Pancreas (tissue), 10 donors: ENCODE data around the gene SH2B2. TPM values are rescaled to one million over a fixed set of nuclear protein-coding genes. Genes with fewer than 3 reads are reported as not detected.

Experiments
- ATAC-seq, 4 donors: fragments of 200-7000 bp; cut with Tn5 transposase; one replicate each; pipeline versions ENCODE4 v1.8.0 to v1.9.1; 2020; ENCODE audit warnings: mild to moderate bottlenecking in 4 of 4, moderate library complexity in 4 of 4
- DNase-seq, 6 donors: peaks; one replicate each; pipeline ENCODE4 v3.0.0-alpha.2; 2020
- FAIRE-seq: peaks from 2 replicates; lab custom pipeline; 2012; peaks lifted over from hg19 to GRCh38; lab: Jason Lieb, UNC
- H3K27ac ChIP-seq, 4 donors: fragments of 200-600 bp; sonication (generic); 1 replicate in 3 of 4; 2 replicates in 1 of 4; pipeline versions ENCODE4 v1.5.0 to v1.8.0; 2020
- H3K27me3 ChIP-seq, 4 donors: fragments of 200-600 bp; one replicate each; pipeline ENCODE4 v1.8.0; 2021
- H3K36me3 ChIP-seq, 3 donors: fragments of 200-600 bp; sonication (generic) in 1 of 3; one replicate each; pipeline versions ENCODE4 v1.5.0 to v1.8.0; 2020 to 2021
- H3K4me1 ChIP-seq, 3 donors: fragments of 200-600 bp; one replicate each; pipeline ENCODE4 v1.8.0; 2021
- H3K4me3 ChIP-seq, 4 donors: fragments of 200-600 bp; sonication (generic) in 2 of 4; one replicate each; pipeline versions ENCODE4 v1.5.0 to v1.8.0; 2020 to 2021
- H3K9me3 ChIP-seq, 4 donors: fragments of 200-600 bp; one replicate each; pipeline ENCODE4 v1.8.0; 2021
- CTCF ChIP-seq, 4 donors: fragments of 200-600 bp; sonication (generic) in 3 of 4; IDR thresholded peaks; one replicate each; pipeline versions ENCODE4 v1.5.0 to v1.8.0; 2021; ENCODE audit warnings: antibody characterized with exemption in 4 of 4
- WGBS, 2 donors: extraction: QIAGEN DNeasy Blood & Tissue Kit; methylation state at CpG; one replicate each; pipeline ENCODE4 v1.1.7; 2013; 5-methylcytosine and 5-hydroxymethylcytosine counted together
- intact Hi-C, 3 donors: fragments of 100-400 bp; cut with DNase I; formaldehyde crosslinking; loops; one replicate each; pipeline versions ENCODE4 v1.11.1 to v1.14.2; 2022
- polyA plus RNA-seq, 2 donors: library from polyadenylated mRNA; stranded (reverse); fragments of 200-250 nt; gene quantifications; one replicate each; pipeline ENCODE4 v1.2.3, GENCODE V29; 2013
- total RNA-seq, 6 donors: library from RNA; stranded (reverse); fragmentation: NEBNext Ultra II Directional in 4 of 6; extraction: Animal tissue kit (Norgen Biotek cat#: 25700) in 4 of 6; gene quantifications; one replicate each; pipeline versions ENCODE4 v1.2.1 to v1.2.4, GENCODE V29; 2021 to 2023
- donor health status: healthy with polysubstance abuse.
- donor health status: DM: no; HTN: no; CAD: no; lungs with moderate emphysema.
- donor health status: DM: no; HTN: no; CAD: no.
- donor health status: control.
- donor health status: control.
- donor health status: Bipolar disorder and iron deficiency.
- donor health status: DM: yes; HTN: yes; CAD: no.
- donor health status: DM: no; HTN: no; CAD: no.
- donor health status: DM: no; HTN: no; CAD: no.
- donor health status: DM: yes; HTN: yes; CAD: no.

Gene SH2B2
- total and polyA plus RNA-seq, 8 donors = 1.3 to 5.1 (median 2.1) TPM

- Histone ChIP-seq H3K4me1 (peaks cover 3 to 7% (median 5%) of the 10 kb centered on the region in 3 donors), H3K27me3 (no peaks in the 10 kb centered on the region), H3K27ac (no peak overlapping the region), H3K9me3 (no peaks in the 10 kb centered on the region), H3K36me3 (no peaks in the 10 kb centered on the region), H3K4me3 (no peak overlapping the region)
- intact Hi-C loops = no loop called here
- WGBS, 2 donors = 87 to 92% methylated on average over 25 of the region's 25 CpGs
- FAIRE-seq (no peak), ATAC-seq (no peak), DNase-seq (peak in 1 of 6 donors; percentile 35)
- no peak for TF ChIP-seq CTCF (IDR thresholded peaks at IDR 0.05)
Observed at GRCh38 chr7:102258073-102258748, 28.5 kb upstream of the SH2B2 start.

- H3K4me1 ChIP-seq = peaks cover 0 to 2% (median 0%) of the 10 kb centered on the region in 3 donors
- no peak for ATAC-seq
Observed at GRCh38 chr7:102258749-102259107, 27.9 kb upstream of the SH2B2 start.

GRCh38 chr7:102260856-102261255 lies 25.8 kb upstream of the SH2B2 start:
- Histone ChIP-seq H3K9me3 (no peaks in the 10 kb centered on the region), H3K27me3 (no peaks in the 10 kb centered on the region), H3K36me3 (no peaks in the 10 kb centered on the region), H3K4me1 (no peaks in the 10 kb centered on the region), H3K27ac (no peak overlapping the region), H3K4me3 (no peak overlapping the region)
- no peak for TF ChIP-seq CTCF (IDR thresholded peaks at IDR 0.05)
- FAIRE-seq (no peak), ATAC-seq (peak in 3 of 4 donors; percentile 35 to 60 (median 48)), DNase-seq (peak in 1 of 6 donors; percentile 32)
- intact Hi-C loops = no loop called here
- 78 to 83% methylated on average over 9 of the region's 9 CpGs for WGBS, 2 donors

More at GRCh38 chr7:102258749-102259107, 27.9 kb upstream of the SH2B2 start:
- no peak overlapping the region for H3K27ac ChIP-seq
- DNase-seq (no peak), FAIRE-seq (no peak)
- H3K9me3 ChIP-seq = no peaks in the 10 kb centered on the region
- WGBS, 2 donors = 84 to 88% methylated on average over 12 of the region's 12 CpGs
- H3K36me3 ChIP-seq = no peaks in the 10 kb centered on the region
- H3K27me3 ChIP-seq = no peaks in the 10 kb centered on the region
- TF ChIP-seq CTCF (IDR thresholded peaks at IDR 0.05) = no peak
- intact Hi-C loops = no loop called here
- H3K4me3 ChIP-seq = no peak overlapping the region

- ATAC-seq = no peak
Observed at GRCh38 chr7:102261451-102261850, 25.2 kb upstream of the SH2B2 start.

More at GRCh38 chr7:102261451-102261850, 25.2 kb upstream of the SH2B2 start:
- Histone ChIP-seq H3K4me1 (no peaks in the 10 kb centered on the region), H3K27ac (no peak overlapping the region), H3K4me3 (no peak overlapping the region), H3K27me3 (no peaks in the 10 kb centered on the region), H3K9me3 (no peaks in the 10 kb centered on the region), H3K36me3 (no peaks in the 10 kb centered on the region)
- no peak for FAIRE-seq
- intact Hi-C loops = no loop called here
- TF ChIP-seq CTCF (IDR thresholded peaks at IDR 0.05) = no peak
- WGBS, 2 donors = 83 to 84% methylated on average over 9 of the region's 9 CpGs
- DNase-seq = peak in 1 of 6 donors; percentile 7
